ENCODE results near the gene TNK2. TPM values are rescaled to one million over a fixed set of nuclear protein-coding genes. Genes with fewer than 3 reads are reported as not detected.
A peak's percentile ranks its signal among the peaks of the same experiment; 100 is the strongest.
"Not testable (repeated sequence)": the region's sequence is repeated elsewhere in the genome, so short reads cannot be mapped to it uniquely, and the experiment has no call there.

Gene TNK2
- total RNA-seq, 4 donors from 2014 or later = 18.4 to 45.7 (median 42.8) TPM

DNA sequence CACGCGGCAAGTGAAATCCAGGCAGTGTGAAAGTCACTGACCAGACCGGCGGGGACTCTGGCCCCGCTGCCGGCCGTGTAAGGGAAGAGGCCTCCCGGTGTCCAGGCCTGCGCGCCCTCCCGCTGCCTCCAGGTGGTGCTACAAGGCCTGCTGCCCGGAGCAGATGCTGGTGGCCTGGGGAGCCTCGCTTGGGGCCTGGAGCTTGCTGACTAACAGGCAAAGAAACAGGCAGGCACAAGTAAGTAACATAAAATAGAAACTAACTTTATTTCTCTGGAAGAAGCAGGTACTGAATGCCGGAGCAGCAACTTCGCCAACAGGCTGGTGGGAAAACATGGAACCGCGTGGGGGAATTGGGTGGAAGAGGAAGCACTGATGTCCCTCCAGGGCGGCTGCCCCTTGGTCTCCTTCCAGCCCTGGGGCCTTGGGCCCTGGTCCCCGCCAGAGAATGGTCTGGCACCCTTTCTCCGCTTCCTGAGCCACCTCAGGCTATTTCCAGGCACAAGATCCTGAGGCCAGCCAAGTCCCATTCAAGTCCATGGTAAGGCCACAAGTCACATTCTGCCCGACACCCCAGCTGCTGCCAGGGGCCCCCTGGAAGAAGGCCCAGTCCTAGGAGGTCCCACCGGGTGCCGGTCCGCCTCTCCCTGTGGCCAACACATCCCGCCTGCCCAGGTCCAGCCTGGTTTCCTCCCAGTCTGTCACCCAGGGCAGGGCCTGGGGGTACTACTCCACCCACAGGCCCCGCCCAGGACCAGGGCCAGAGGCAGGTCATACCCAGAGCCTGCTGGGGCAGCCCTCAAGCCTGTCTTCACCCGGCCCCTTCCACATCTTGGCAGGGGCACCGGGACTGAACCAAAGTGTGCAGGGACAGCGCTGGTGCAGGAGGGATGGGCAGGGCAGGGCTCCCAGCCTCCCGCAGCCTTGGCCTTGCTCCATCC lies 45.0 kb downstream of the TNK2 start:
- intact Hi-C loops (cut with DNase I) = loop anchor here (5.0 kb wide), 1 partner anchor 34 kb away; no protein-coding TSS in a partner anchor
- TF ChIP-seq POLR2A (IDR thresholded peaks at IDR 0.05) = no peak
- TF ChIP-seq, protein P1, sequence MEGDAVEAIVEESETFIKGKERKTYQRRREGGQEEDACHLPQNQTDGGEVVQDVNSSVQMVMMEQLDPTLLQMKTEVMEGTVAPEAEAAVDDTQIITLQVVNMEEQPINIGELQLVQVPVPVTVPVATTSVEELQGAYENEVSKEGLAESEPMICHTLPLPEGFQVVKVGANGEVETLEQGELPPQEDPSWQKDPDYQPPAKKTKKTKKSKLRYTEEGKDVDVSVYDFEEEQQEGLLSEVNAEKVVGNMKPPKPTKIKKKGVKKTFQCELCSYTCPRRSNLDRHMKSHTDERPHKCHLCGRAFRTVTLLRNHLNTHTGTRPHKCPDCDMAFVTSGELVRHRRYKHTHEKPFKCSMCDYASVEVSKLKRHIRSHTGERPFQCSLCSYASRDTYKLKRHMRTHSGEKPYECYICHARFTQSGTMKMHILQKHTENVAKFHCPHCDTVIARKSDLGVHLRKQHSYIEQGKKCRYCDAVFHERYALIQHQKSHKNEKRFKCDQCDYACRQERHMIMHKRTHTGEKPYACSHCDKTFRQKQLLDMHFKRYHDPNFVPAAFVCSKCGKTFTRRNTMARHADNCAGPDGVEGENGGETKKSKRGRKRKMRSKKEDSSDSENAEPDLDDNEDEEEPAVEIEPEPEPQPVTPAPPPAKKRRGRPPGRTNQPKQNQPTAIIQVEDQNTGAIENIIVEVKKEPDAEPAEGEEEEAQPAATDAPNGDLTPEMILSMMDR (IDR thresholded peaks at IDR 0.05) = peak; percentile 83 to 98 (median 96)
- no peak for DNase-seq

DNA sequence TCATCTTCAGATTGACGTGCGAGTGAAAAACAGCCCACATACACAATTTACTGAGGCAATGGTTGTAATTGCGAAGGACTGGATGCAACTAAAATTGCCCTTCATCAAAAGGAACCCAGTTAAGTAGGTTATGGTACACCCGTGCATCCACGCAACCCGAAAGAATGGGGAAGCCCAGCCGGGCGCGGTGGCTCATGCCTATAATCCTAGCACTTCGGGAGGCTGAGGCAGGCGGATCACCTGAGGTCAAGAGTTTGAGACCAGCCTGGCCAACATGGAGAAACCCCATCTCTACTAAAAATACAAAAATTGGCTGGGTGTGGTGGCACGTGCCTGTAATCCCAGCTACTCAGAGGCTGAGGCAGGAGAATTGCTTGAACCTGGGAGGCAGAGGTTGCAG lies 46.0 kb downstream of the TNK2 start:
- not testable (repeated sequence) for H3K4me3 ChIP-seq, H3K27me3 ChIP-seq, H3K9me3 ChIP-seq, DNase-seq
- WGBS, 2 donors = 90 to 93% methylated on average over 9 to 12 of the region's 12 CpGs
- intact Hi-C loops (cut with DNase I) = loop anchor here (5.0 kb wide), 1 partner anchor 35 kb away; no protein-coding TSS in a partner anchor
- Histone ChIP-seq H3K27ac (peak overlapping the region in 1 of 4 donors; percentile 1), H3K4me1 (peaks cover 13 to 35% (median 18%) of the 10 kb centered on the region in 3 donors), H3K36me3 (peaks cover 7 to 27% (median 12%) of the 10 kb centered on the region in 3 donors)

More for the DNA sequence above, 45.0 kb downstream of the TNK2 start:
- Histone ChIP-seq H3K27ac (peak overlapping the region; percentile 86 to 94 (median 91)), H3K27me3 (no peaks in the 10 kb centered on the region), H3K9me3 (no peaks in the 10 kb centered on the region), H3K36me3 (peaks cover 10 to 37% (median 22%) of the 10 kb centered on the region in 3 donors), H3K4me3 (no peak overlapping the region), H3K4me1 (peaks cover 13 to 35% (median 18%) of the 10 kb centered on the region in 3 donors)
- 7 to 51% methylated on average over 9 to 19 of the region's 30 CpGs for WGBS, 2 donors

DNA sequence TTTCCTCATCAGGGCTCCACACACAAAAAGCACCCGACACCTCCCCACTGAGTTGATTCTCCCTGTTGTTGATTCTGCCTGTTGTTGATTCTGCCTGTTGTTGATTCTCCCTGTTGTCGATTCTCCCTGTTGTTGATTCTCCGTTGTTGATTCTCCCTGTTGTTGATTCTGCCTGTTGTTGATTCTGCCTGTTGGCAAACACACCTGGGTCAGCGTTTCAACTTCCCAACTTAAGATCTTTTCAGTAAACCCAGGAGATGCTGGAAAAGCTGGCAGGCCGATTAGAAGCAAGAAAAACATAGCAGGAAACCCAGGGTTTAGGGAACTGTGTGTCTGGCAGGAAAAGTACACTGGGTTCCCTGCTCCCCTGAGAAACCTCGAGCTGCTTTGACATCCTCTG lies 47.9 kb downstream of the TNK2 start:
- no peak for TF ChIP-seq POLR2A (IDR thresholded peaks at IDR 0.05)
- TF ChIP-seq, protein P1 (IDR thresholded peaks at IDR 0.05) = no peak
- WGBS, 2 donors = 42 to 70% methylated on average over 5 to 6 of the region's 6 CpGs
- Histone ChIP-seq H3K4me1 (peaks cover 13 to 44% (median 18%) of the 10 kb centered on the region in 3 donors), H3K9me3 (no peaks in the 10 kb centered on the region), H3K4me3 (no peak overlapping the region), H3K27ac (peak overlapping the region in 2 of 4 donors; percentile 5 to 20), H3K27me3 (no peaks in the 10 kb centered on the region), H3K36me3 (peaks cover 0 to 8% (median 0%) of the 10 kb centered on the region in 3 donors)
- intact Hi-C loops (cut with DNase I) = loop anchor here (5.0 kb wide), 1 partner anchor 37 kb away; no protein-coding TSS in a partner anchor
- DNase-seq = no peak

DNA sequence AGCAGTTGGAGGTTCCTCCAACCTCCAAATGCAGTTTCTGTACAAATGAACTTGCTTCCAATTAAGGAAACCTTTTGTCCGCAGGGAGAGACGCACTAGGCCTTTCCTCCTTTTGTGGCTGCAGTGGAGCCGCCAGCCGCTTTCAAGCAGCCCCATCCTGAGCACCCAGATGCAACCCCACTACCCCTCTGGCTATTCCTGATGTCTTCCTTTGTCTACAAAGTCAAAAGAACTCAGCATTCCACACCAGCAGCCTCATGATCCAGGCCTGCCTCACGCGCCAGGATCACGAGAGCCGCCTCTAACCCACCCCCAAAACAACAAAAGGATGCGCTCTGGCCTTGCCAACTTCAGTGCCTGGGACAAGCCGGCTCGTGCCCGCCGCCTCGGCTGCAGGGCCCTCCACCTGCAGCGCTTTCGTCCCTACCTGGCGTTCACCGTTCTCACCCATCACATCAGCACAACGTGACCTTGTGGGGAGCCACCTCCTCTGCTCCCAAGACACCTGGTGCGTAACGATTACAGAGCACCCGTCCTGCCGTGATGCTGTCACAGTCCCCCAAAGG lies 48.4 kb downstream of the TNK2 start:
- 53 to 54% methylated on average over 23 of the region's 23 CpGs for WGBS, 2 donors
- Histone ChIP-seq H3K4me3 (no peak overlapping the region), H3K36me3 (peaks cover 0 to 5% (median 0%) of the 10 kb centered on the region in 3 donors), H3K27ac (peak overlapping the region; percentile 5 to 60 (median 28)), H3K27me3 (no peaks in the 10 kb centered on the region), H3K9me3 (no peaks in the 10 kb centered on the region), H3K4me1 (peaks cover 13 to 49% (median 18%) of the 10 kb centered on the region in 3 donors)
- TF ChIP-seq, protein P1 (IDR thresholded peaks at IDR 0.05) = no peak
- TF ChIP-seq POLR2A (IDR thresholded peaks at IDR 0.05) = peak in 1 of 4 donors; percentile 22
- DNase-seq = no peak
- intact Hi-C loops (cut with DNase I) = loop anchor here (5.0 kb wide), 1 partner anchor 37 kb away; no protein-coding TSS in a partner anchor

DNA sequence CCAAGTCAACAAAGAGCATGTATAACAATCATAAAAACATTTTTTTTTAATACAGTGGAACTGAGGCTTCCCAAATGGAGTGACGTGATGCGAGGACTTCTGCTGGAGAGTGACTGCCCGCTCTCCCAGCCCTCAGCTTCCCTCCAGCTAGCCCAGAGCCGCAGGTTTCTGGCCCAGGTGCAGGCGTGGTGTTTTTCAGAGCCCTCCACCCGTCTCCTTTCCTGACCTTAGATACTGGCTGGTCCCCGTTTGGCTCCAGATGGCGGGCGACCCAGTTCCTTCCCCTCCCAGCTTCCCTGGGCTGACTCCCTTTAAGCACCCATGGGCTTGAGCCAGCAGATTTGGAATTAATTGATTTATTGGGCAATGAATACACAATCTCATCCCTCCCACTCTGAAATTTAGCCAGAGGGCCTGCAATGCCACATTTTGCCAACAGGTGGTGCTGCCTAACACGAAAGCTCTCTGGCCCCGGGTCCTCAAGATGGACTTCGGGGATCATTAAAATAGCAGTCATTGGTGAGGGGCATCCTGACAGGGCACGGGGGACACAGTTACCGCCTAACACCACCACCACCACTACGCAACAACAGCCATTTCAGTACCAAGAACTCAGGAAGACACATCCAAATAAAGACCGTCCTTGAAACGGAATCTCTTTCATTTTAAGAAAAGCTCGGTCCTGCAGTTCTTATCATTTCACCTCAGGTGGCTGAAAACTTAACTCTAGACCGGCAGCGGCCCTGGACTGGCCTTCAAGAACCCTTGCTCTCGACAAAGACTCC lies 49.1 kb downstream of the TNK2 start:
- no peaks in the 10 kb centered on the region for H3K27me3 ChIP-seq
- peak overlapping the region in 2 of 4 donors; percentile 35 to 60 for H3K27ac ChIP-seq
- no peak for DNase-seq
- H3K4me1 ChIP-seq = peaks cover 12 to 54% (median 18%) of the 10 kb centered on the region in 3 donors
- no peaks in the 10 kb centered on the region for H3K9me3 ChIP-seq
- peaks cover 0 to 5% (median 0%) of the 10 kb centered on the region in 3 donors for H3K36me3 ChIP-seq
- peak overlapping the region in 1 of 4 donors; percentile 21 for H3K4me3 ChIP-seq
- TF ChIP-seq POLR2A (IDR thresholded peaks at IDR 0.05) = no peak
- TF ChIP-seq, protein P1 (IDR thresholded peaks at IDR 0.05) = peak; percentile 88 to 99 (median 98)
- 19 to 27% methylated on average over 18 to 21 of the region's 21 CpGs for WGBS, 2 donors
- intact Hi-C loops (cut with DNase I) = no loop called here

Data from esophagus squamous epithelium (tissue), 5 donors.